HFFc6 (cell line): ENCODE measurements around the gene SRGAP3. TPM values are rescaled to one million over a fixed set of nuclear protein-coding genes. Genes with fewer than 3 reads are reported as not detected.

Experiments used
- DNase-seq: peaks from one replicate; pipeline ENCODE4 v3.0.0-alpha.2; 2018
- H3K27ac Mint-ChIP-seq: 2 replicates; pipeline ENCODE4 v1.8.0; 2020; ENCODE audit warnings: mild to moderate bottlenecking, mixed read lengths
- H3K27me3 Mint-ChIP-seq: 2 replicates; pipeline ENCODE4 v1.8.0; 2021; ENCODE audit warnings: mild to moderate bottlenecking, moderate library complexity, mixed read lengths; ENCODE audit not compliant: insufficient read depth
- H3K36me3 Mint-ChIP-seq: 2 replicates; pipeline ENCODE4 v1.8.0; 2021; ENCODE audit warnings: low read depth, mixed read lengths
- H3K4me1 Mint-ChIP-seq: 2 replicates; pipeline ENCODE4 v1.8.0; 2020; ENCODE audit warnings: low read depth, mixed read lengths
- H3K4me3 Mint-ChIP-seq: 2 replicates; pipeline ENCODE4 v1.8.0; 2020; ENCODE audit warnings: mild to moderate bottlenecking, moderate library complexity, mixed read lengths
- H3K9me3 Mint-ChIP-seq: 2 replicates; pipeline ENCODE4 v1.8.0; 2020; ENCODE audit warnings: mild to moderate bottlenecking, mixed read lengths
- total RNA-seq, 6 experiments: library from RNA; stranded (reverse); fragmentation: NEBNext Ultra II Directional; extraction: Animal tissue kit (Norgen Biotek cat#: 25700); gene quantifications; 2 replicates in 1 of 6; 3 replicates in 5 of 6; pipeline ENCODE4 v1.2.3, GENCODE V29; 2021
- TF ChIP-seq, protein P1 (sequence below): fragments of 200-600 bp; sonication (generic); IDR thresholded peaks from 2 replicates; pipeline ENCODE4 v1.5.0; 2021; ENCODE audit warnings: antibody characterized with exemption, mild to moderate bottlenecking

SRGAP3 gene
- total RNA-seq, 6 experiments from 2014 or later: 0.23 to 0.92 (median 0.77) TPM

DNA sequence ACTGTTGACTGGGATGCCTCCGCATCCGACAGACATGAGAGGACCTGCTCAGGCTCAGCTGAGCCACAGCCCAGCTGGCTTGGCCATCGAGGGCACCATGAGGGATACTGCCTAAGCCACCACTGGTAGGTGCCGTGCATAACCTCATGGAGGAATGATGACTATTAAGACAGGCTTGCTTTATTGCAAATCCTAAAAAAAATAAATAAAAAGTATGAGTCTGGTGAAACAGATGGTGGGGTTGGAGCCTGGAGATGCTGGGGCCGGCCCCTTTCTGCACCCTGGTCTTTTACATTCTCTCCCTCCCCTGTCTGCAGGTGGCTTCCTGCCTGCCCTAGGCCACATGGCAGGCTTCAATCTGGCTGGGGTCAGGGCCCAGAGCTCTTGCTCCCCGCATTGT, 262.2 kb downstream of the SRGAP3 start:
- no peaks in the 10 kb centered on the region for H3K9me3 Mint-ChIP-seq
- H3K36me3 Mint-ChIP-seq: no peaks in the 10 kb centered on the region
- no peak overlapping the region for H3K4me3 Mint-ChIP-seq
- TF ChIP-seq, protein P1, sequence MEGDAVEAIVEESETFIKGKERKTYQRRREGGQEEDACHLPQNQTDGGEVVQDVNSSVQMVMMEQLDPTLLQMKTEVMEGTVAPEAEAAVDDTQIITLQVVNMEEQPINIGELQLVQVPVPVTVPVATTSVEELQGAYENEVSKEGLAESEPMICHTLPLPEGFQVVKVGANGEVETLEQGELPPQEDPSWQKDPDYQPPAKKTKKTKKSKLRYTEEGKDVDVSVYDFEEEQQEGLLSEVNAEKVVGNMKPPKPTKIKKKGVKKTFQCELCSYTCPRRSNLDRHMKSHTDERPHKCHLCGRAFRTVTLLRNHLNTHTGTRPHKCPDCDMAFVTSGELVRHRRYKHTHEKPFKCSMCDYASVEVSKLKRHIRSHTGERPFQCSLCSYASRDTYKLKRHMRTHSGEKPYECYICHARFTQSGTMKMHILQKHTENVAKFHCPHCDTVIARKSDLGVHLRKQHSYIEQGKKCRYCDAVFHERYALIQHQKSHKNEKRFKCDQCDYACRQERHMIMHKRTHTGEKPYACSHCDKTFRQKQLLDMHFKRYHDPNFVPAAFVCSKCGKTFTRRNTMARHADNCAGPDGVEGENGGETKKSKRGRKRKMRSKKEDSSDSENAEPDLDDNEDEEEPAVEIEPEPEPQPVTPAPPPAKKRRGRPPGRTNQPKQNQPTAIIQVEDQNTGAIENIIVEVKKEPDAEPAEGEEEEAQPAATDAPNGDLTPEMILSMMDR: no peak
- H3K4me1 Mint-ChIP-seq: no peaks in the 10 kb centered on the region
- peaks cover 10% of the 10 kb centered on the region for H3K27me3 Mint-ChIP-seq
- no peak for DNase-seq
- no peak overlapping the region for H3K27ac Mint-ChIP-seq

DNA sequence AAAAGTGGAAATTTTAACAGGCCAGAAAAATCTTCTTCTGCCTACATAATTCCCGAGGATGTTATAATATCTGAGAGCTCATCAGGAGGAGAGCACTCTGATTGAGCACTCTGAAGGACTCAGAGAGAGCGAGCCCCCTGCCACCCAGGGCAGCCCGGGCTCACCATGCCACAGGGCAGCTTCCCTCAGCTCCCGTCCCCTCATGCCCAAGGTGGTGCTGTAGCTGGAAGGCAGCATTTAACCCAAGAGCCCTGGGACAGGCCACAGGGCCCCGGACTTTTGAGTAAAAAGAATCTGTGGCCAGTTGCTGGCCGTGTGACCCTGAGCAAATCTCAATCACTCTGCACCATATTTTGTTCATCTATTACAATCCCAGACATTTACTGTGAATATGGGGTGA, 262.7 kb downstream of the SRGAP3 start:
- Mint-ChIP-seq H3K36me3 (no peaks in the 10 kb centered on the region), H3K27ac (no peak overlapping the region), H3K4me1 (no peaks in the 10 kb centered on the region), H3K27me3 (peaks cover 9% of the 10 kb centered on the region), H3K4me3 (no peak overlapping the region), H3K9me3 (no peaks in the 10 kb centered on the region)
- DNase-seq: no peak
- TF ChIP-seq, protein P1: no peak

DNA sequence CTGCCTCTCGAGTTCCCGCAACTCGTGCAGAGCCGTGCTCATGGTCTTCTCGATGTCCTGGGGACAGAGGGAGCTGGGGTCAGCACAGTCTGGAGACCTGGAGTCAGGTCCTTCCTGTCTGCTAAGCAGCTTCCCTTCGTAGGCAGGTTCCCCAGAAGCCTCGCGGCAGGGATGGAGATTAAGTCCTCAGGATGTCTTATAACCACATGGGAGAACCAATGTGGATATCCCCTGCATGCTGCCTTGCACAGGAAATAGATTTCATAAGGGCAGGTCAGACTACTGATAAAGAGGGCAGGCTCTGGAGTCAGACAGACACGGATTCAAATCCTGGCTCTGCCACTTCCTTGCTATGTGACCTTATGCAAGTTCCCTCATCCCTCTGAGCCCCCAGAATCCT, 263.6 kb downstream of the SRGAP3 start:
- no peak for DNase-seq
- Mint-ChIP-seq H3K27ac (no peak overlapping the region), H3K9me3 (no peaks in the 10 kb centered on the region), H3K4me3 (no peak overlapping the region), H3K36me3 (no peaks in the 10 kb centered on the region), H3K4me1 (no peaks in the 10 kb centered on the region), H3K27me3 (peaks cover 13% of the 10 kb centered on the region)
- TF ChIP-seq, protein P1: no peak

DNA sequence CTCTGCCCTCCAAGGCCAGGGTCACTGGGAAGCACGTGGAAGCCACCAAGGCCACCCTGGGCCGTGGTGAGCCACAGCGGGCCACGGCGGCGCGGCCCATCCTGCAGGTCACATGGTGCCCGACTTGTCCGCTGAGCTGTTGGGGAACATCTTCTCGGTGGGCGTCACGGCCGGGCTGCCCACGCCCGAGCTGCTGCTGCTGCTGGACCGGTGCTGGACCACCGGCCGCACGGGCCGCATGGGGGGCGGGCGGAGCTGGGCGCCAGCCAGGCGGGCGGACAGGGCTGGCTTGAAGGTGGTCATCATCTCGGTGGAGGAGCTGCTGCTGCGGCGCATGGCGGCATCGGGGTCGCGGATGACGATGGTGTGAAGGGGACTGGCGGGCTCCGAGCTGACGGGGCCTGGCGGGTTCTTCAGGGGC, 264.0 kb downstream of the SRGAP3 start:
- Mint-ChIP-seq H3K27me3 (peaks cover 18% of the 10 kb centered on the region), H3K27ac (no peak overlapping the region), H3K4me1 (no peaks in the 10 kb centered on the region), H3K9me3 (no peaks in the 10 kb centered on the region), H3K4me3 (no peak overlapping the region), H3K36me3 (no peaks in the 10 kb centered on the region)
- TF ChIP-seq, protein P1: no peak
- DNase-seq: no peak

DNA sequence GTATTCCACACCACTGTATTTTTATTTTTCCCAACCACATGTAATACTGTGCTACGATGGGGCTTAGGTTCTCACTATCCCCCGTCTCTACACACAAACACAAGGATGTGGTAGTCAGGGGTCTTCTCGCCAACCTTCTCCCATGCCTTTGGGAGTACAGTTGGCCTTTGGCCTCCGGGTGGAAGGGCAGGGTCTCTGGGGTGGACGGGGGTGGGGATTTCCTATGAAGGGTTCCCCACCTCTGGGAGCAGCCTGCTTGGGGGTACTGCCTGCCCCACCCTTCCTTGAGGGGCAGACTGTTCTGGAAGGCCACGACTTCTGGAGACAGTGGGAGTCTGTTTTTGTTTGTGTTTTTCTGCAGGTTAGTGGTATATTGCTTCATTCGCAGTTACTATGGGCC, 264.9 kb downstream of the SRGAP3 start:
- no peak for DNase-seq
- TF ChIP-seq, protein P1: no peak
- Mint-ChIP-seq H3K27ac (no peak overlapping the region), H3K27me3 (peaks cover 26% of the 10 kb centered on the region), H3K9me3 (peaks cover 6% of the 10 kb centered on the region; the same call in 1 of the 2 replicates), H3K4me1 (no peaks in the 10 kb centered on the region), H3K36me3 (no peaks in the 10 kb centered on the region), H3K4me3 (no peak overlapping the region)

DNA sequence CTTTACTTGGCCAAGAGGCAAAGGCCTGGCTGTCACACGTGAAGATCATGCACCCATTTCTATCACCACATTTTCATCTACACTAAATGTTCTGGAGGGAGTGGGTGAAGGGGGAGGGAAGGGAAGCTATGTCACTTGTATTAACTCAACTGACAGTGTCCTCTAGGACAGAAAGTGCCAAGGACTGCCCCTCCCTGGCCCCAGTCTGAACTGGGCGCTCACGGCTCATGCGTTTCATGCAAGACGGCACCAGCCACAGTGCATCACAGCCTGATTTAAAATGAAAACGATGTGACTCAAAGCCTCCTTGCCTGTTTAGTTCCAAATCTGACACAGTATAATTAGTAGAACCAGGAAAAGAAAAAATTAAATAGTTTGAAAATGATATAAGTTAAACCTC, 265.4 kb downstream of the SRGAP3 start:
- Mint-ChIP-seq H3K4me3 (no peak overlapping the region), H3K4me1 (no peaks in the 10 kb centered on the region), H3K36me3 (peaks cover 3% of the 10 kb centered on the region; the same call in 1 of the 2 replicates), H3K27ac (no peak overlapping the region), H3K27me3 (peaks cover 26% of the 10 kb centered on the region), H3K9me3 (peaks cover 10% of the 10 kb centered on the region; the same call in 1 of the 2 replicates)
- no peak for DNase-seq
- TF ChIP-seq, protein P1: no peak
